Esophagus squamous epithelium (tissue), 4 donors: Measurements from ENCODE around the gene ULK4.

ENCODE experiments used
- CTCF ChIP-seq, 6 experiments: fragments of 450-650 bp in 4 of 6; fragments of 200-600 bp in 2 of 6; sonication (generic) in 2 of 6; IDR thresholded peaks; one replicate each; pipeline ENCODE4 v1.5.1; 2016 to 2019; ENCODE audit warnings: antibody characterized with exemption in 6 of 6, mild to moderate bottlenecking in 4 of 6, moderate library complexity in 4 of 6
- POLR2A ChIP-seq, 4 donors: fragments of 450-650 bp; IDR thresholded peaks; one replicate each; pipeline ENCODE4 v1.6.1; 2017; ENCODE audit warnings: antibody characterized with exemption in 4 of 4, mild to moderate bottlenecking in 4 of 4, moderate library complexity in 3 of 4

- TF ChIP-seq CTCF (IDR thresholded peaks at IDR 0.05) (no peak), POLR2A (IDR thresholded peaks at IDR 0.05) (no peak)
These were observed 640.3 kb downstream of the ULK4 start for GRCh38 chr3:41321642-41321980.
